Measurements from ENCODE around the gene R3HCC1L.

The R3HCC1L gene

DNA sequence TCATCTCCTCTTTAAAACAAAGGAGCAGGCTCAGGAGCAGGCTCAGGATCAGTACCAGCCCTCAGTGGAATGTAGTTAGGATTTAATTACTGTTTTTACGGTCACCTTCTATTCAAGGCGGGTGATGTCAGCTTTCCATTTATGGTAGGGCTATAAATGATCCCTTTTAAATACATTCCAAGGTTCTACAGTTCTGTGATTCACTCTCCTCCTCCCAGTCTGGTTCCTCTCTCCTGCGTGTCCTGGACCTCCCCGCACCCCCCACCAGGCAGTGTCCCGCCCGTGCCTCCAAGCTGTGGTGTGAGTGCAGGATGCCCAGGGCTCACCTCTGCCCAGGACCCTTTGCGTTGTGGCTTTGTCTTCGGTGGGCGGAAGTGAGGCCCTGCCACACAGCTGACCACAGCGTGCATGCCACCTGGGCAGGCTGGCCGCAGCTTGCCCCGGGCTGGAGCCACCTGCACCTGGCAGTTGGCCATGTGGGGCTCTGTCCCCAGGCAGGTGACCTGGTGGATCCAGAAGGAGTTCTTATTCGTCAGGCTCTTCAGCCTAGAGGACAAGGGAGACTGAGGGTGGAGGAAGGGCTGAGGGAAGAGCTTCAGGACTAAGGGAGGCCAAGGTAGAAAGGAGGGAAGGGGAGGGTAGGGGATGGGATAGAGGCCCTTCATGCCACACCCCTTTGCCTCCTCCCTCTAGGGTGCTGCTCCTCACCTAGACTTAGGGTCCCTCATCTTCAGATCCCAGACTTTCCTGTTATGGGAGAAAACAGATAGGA lies 124.4 kb downstream of the R3HCC1L start:
- H3K4me3 ChIP-seq (ENCODE audit: insufficient read depth, low read length, poor library complexity, severe bottlenecking) = no peak overlapping the region
- H3K9ac ChIP-seq (ENCODE audit: low read length) = no peak overlapping the region
- no peaks in the 10 kb centered on the region for H3K9me2 ChIP-seq (replicated peaks; ENCODE audit: insufficient read depth, low read length)
- no peaks in the 10 kb centered on the region for H3K27me3 ChIP-seq (ENCODE audit: low read length)
- H2AFZ ChIP-seq (ENCODE audit: low read depth, low read length, severe bottlenecking) = no peak overlapping the region
- no peaks in the 10 kb centered on the region for H3F3A ChIP-seq (ENCODE audit: insufficient read depth)
- H4K20me1 ChIP-seq (ENCODE audit: low read depth, low read length) = no peaks in the 10 kb centered on the region
- H3K4me2 ChIP-seq (ENCODE audit: low read depth, low read length, poor library complexity, severe bottlenecking) = no peak overlapping the region
- no peaks in the 10 kb centered on the region for H3K79me2 ChIP-seq (ENCODE audit: insufficient read depth, low read length)
- H3K27ac ChIP-seq (ENCODE audit: low read depth, low read length) = no peak overlapping the region
- H3K36me3 ChIP-seq (ENCODE audit: low read length) = no peaks in the 10 kb centered on the region
- TF ChIP-seq CTCF (IDR thresholded peaks at IDR 0.05; ENCODE audit: insufficient read depth, low read length, poor library complexity, severe bottlenecking) (no peak), EZH2phosphoT487 (conservative IDR thresholded peaks at IDR 0.05; ENCODE audit: low read length) (no peak)
- H3K9me3 ChIP-seq (ENCODE audit: insufficient read depth, low read length) = no peaks in the 10 kb centered on the region

DNA sequence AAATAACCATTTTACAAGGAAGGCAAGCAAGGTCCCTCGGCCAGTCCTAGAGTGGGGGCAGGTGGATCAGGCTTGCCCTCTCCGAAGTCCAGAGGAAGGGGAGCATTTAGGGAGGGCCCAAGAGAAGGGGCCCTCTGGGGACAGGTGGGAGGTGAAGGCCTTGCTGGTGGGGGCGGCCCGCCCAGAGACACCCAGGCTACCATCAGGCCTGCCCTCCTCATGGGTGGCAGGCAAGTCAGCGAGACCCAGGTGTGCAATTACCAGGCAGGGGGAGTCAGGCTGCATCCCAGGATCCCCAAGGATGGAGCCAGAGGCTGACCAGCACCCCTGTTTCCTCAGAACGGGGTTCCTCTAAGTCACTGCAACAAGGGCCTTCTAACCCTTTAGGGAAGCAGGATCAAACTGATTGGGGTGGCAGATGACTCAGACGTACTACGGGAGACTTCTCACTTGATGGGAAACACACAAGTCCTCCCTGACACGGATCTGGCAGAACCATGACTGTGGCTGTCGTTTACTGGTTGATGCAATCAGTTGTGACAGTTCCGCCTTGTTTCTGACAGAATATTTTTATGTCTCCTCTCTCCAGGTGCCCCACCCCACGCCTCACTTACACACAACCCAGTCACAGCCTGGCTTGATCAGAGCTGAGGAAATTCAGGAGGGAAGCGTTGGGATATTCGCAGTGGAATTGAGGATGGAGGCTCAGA lies 125.3 kb downstream of the R3HCC1L start:
- H3K4me3 ChIP-seq (ENCODE audit: insufficient read depth, low read length, poor library complexity, severe bottlenecking) = no peak overlapping the region
- H3K27ac ChIP-seq (ENCODE audit: low read depth, low read length) = no peak overlapping the region
- H3K4me2 ChIP-seq (ENCODE audit: low read depth, low read length, poor library complexity, severe bottlenecking) = no peak overlapping the region
- no peak for TF ChIP-seq CTCF (IDR thresholded peaks at IDR 0.05; ENCODE audit: insufficient read depth, low read length, poor library complexity, severe bottlenecking)
- TF ChIP-seq EZH2phosphoT487 (conservative IDR thresholded peaks at IDR 0.05; ENCODE audit: low read length) = no peak
- no peak overlapping the region for H2AFZ ChIP-seq (ENCODE audit: low read depth, low read length, severe bottlenecking)
- H3K9ac ChIP-seq (ENCODE audit: low read length) = no peak overlapping the region
- no peaks in the 10 kb centered on the region for H4K20me1 ChIP-seq (ENCODE audit: low read depth, low read length)
- no peaks in the 10 kb centered on the region for H3K9me3 ChIP-seq (ENCODE audit: insufficient read depth, low read length)
- H3K36me3 ChIP-seq (ENCODE audit: low read length) = no peaks in the 10 kb centered on the region
- H3K27me3 ChIP-seq (ENCODE audit: low read length) = no peaks in the 10 kb centered on the region
- H3K79me2 ChIP-seq (ENCODE audit: insufficient read depth, low read length) = no peaks in the 10 kb centered on the region
- H3K9me2 ChIP-seq (replicated peaks; ENCODE audit: insufficient read depth, low read length) = no peaks in the 10 kb centered on the region
- H3F3A ChIP-seq (ENCODE audit: insufficient read depth) = no peaks in the 10 kb centered on the region

DNA sequence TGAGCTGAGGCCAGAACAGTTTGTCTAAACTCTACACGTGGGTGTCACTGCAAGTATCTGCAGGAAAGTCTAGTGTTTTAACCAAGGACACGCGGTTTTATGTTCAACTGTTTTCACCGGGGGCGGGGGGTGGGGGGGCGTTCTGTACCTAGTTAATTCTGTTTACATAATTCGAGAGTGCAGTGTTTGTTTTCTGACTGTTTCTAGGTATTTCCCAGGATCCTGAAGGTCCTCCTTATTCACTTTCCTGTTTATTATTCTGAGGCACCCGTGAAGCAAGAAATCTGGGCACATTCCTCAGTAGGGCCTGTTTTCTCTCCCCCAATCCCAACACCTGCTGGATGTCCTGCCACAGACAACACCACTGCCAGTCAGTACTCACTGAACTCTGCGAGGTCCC lies 125.9 kb downstream of the R3HCC1L start:
- Histone ChIP-seq H4K20me1 (ENCODE audit: low read depth, low read length) (no peaks in the 10 kb centered on the region), H3F3A (ENCODE audit: insufficient read depth) (no peaks in the 10 kb centered on the region), H3K9me2 (replicated peaks; ENCODE audit: insufficient read depth, low read length) (no peaks in the 10 kb centered on the region), H3K79me2 (ENCODE audit: insufficient read depth, low read length) (no peaks in the 10 kb centered on the region), H3K9ac (ENCODE audit: low read length) (no peak overlapping the region), H3K36me3 (ENCODE audit: low read length) (no peaks in the 10 kb centered on the region), H3K4me3 (ENCODE audit: insufficient read depth, low read length, poor library complexity, severe bottlenecking) (no peak overlapping the region), H3K4me2 (ENCODE audit: low read depth, low read length, poor library complexity, severe bottlenecking) (no peak overlapping the region), H2AFZ (ENCODE audit: low read depth, low read length, severe bottlenecking) (no peak overlapping the region), H3K9me3 (ENCODE audit: insufficient read depth, low read length) (no peaks in the 10 kb centered on the region), H3K27me3 (ENCODE audit: low read length) (no peaks in the 10 kb centered on the region), H3K27ac (ENCODE audit: low read depth, low read length) (no peak overlapping the region)
- TF ChIP-seq CTCF (IDR thresholded peaks at IDR 0.05; ENCODE audit: insufficient read depth, low read length, poor library complexity, severe bottlenecking) (no peak), EZH2phosphoT487 (conservative IDR thresholded peaks at IDR 0.05; ENCODE audit: low read length) (no peak)
